Measurements from ENCODE around the gene SGSM1.

DNA sequence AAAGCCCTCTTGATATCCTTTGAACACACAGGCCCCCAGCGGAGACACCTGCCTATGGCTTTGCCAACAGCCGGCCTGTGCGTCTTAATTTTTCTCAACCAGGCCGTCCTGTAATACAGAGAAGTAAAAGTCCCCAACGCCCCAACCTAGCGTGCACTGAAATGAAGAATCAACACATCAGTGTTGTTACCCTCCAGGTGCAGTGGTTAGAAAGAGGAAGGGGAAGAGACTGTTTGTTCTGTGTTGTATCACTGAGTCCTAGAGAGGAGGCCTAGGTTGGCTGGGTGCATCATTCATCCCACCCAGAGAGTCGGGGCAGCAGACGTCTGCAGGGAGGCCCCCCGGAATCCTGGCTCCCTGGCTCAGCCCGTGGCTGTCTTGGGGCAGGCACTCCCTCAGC, 25.7 kb downstream of the SGSM1 start:
- TF ChIP-seq, protein P1, sequence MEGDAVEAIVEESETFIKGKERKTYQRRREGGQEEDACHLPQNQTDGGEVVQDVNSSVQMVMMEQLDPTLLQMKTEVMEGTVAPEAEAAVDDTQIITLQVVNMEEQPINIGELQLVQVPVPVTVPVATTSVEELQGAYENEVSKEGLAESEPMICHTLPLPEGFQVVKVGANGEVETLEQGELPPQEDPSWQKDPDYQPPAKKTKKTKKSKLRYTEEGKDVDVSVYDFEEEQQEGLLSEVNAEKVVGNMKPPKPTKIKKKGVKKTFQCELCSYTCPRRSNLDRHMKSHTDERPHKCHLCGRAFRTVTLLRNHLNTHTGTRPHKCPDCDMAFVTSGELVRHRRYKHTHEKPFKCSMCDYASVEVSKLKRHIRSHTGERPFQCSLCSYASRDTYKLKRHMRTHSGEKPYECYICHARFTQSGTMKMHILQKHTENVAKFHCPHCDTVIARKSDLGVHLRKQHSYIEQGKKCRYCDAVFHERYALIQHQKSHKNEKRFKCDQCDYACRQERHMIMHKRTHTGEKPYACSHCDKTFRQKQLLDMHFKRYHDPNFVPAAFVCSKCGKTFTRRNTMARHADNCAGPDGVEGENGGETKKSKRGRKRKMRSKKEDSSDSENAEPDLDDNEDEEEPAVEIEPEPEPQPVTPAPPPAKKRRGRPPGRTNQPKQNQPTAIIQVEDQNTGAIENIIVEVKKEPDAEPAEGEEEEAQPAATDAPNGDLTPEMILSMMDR (conservative IDR thresholded peaks at IDR 0.05 in 1 of 2, IDR thresholded peaks at IDR 0.05 in 1 of 2; ENCODE audit: low read depth in 1 of 2, low read length in 2 of 2), result no peak
- no peak for TF ChIP-seq EZH2 (IDR thresholded peaks at IDR 0.05; ENCODE audit: low read length, missing control alignments)

Measured in fibroblast of lung (primary cell).